H9 (cell line): Measurements from ENCODE around the gene TMEM63C. TPM values are rescaled to one million over a fixed set of nuclear protein-coding genes. Genes with fewer than 3 reads are reported as not detected.

Source experiments
- DNase-seq: peaks from one replicate; pipeline ENCODE4 v3.0.0-alpha.2; 2017
- H2AFZ ChIP-seq: one replicate; pipeline ENCODE4 v1.6.1; 2013; ENCODE audit warnings: mild to moderate bottlenecking, low read length, control low read depth, moderate library complexity
- H2AK5ac ChIP-seq: 2 replicates; pipeline ENCODE4 v1.6.1; 2013; ENCODE audit warnings: low read length, control low read depth, mixed read lengths; ENCODE audit not compliant: insufficient read length
- H2BK120ac ChIP-seq: one replicate; pipeline ENCODE4 v1.6.1; 2013; ENCODE audit warnings: low read depth, mild to moderate bottlenecking, low read length, control low read depth, inconsistent platforms; ENCODE audit not compliant: poor library complexity, severe bottlenecking
- H2BK12ac ChIP-seq: 2 replicates; pipeline ENCODE4 v1.6.1; 2013; ENCODE audit warnings: low read length, control low read depth, mixed read lengths, low read depth; ENCODE audit not compliant: insufficient read length
- H2BK15ac ChIP-seq: 2 replicates; pipeline ENCODE4 v1.6.1; 2013; ENCODE audit warnings: low read depth, low read length, control low read depth
- H2BK20ac ChIP-seq: one replicate; pipeline ENCODE4 v1.6.1; 2013; ENCODE audit warnings: low read depth, mild to moderate bottlenecking, low read length, control low read depth, inconsistent platforms; ENCODE audit not compliant: poor library complexity, severe bottlenecking
- H2BK5ac ChIP-seq: 2 replicates; pipeline ENCODE4 v1.6.1; 2013; ENCODE audit warnings: low read length, control low read depth, mixed read lengths; ENCODE audit not compliant: insufficient read length
- H3K14ac ChIP-seq: 2 replicates; pipeline ENCODE4 v1.6.1; 2013; ENCODE audit warnings: low read length, control low read depth; ENCODE audit not compliant: insufficient read depth
- H3K18ac ChIP-seq: 2 replicates; pipeline ENCODE4 v1.6.1; 2013; ENCODE audit warnings: low read depth, mild to moderate bottlenecking, mixed read lengths, low read length, control low read depth; ENCODE audit not compliant: insufficient read length
- H3K23ac ChIP-seq: 2 replicates; pipeline ENCODE4 v1.6.1; 2013; ENCODE audit warnings: low read length, control low read depth, mixed read lengths, low read depth; ENCODE audit not compliant: insufficient read length
- H3K23me2 ChIP-seq: 2 replicates; pipeline ENCODE4 v1.6.1; 2013; ENCODE audit warnings: low read depth, mild to moderate bottlenecking, mixed read lengths, low read length, control low read depth; ENCODE audit not compliant: insufficient read length, poor library complexity, severe bottlenecking
- H3K27ac ChIP-seq: 2 replicates; pipeline ENCODE4 v1.5.1; 2013; ENCODE audit warnings: low read length, control low read depth, mixed read lengths, low read depth; ENCODE audit not compliant: insufficient read length
- H3K27me3 ChIP-seq: 2 replicates; pipeline ENCODE4 v1.6.1; 2013; ENCODE audit warnings: low read length, control low read depth, inconsistent platforms; ENCODE audit not compliant: insufficient read depth
- H3K4ac ChIP-seq: 2 replicates; pipeline ENCODE4 v1.6.1; 2013; ENCODE audit warnings: low read depth, mild to moderate bottlenecking, control low read depth, inconsistent platforms, low read length, moderate library complexity
- H3K4me1 ChIP-seq: 2 replicates; pipeline ENCODE4 v1.6.1; 2013; ENCODE audit warnings: low read length, control low read depth, inconsistent platforms; ENCODE audit not compliant: insufficient read depth
- H3K4me2 ChIP-seq: 2 replicates; pipeline ENCODE4 v1.6.1; 2013; ENCODE audit warnings: low read length, control low read depth, mixed read lengths; ENCODE audit not compliant: insufficient read length, insufficient read depth
- H3K56ac ChIP-seq: 2 replicates; pipeline ENCODE4 v1.6.1; 2013; ENCODE audit warnings: low read depth, mild to moderate bottlenecking, mixed read lengths, low read length, control low read depth; ENCODE audit not compliant: insufficient read length
- H3K79me1 ChIP-seq: 2 replicates; pipeline ENCODE4 v1.6.1; 2013; ENCODE audit warnings: low read depth, mild to moderate bottlenecking, moderate library complexity, low read length, control low read depth, inconsistent platforms; ENCODE audit not compliant: insufficient read depth, poor library complexity, severe bottlenecking
- H3K79me2 ChIP-seq: 2 replicates; pipeline ENCODE4 v1.6.1; 2013; ENCODE audit warnings: low read length, control low read depth, inconsistent platforms; ENCODE audit not compliant: insufficient read depth
- H3K9ac ChIP-seq: 2 replicates; pipeline ENCODE4 v1.6.1; 2013; ENCODE audit warnings: low read length, control low read depth, mixed read lengths; ENCODE audit not compliant: insufficient read length; ENCODE audit errors: extremely low read depth
- H3K9me3 ChIP-seq: one replicate; pipeline ENCODE4 v1.6.1; 2013; ENCODE audit warnings: low read depth, low read length, inconsistent platforms; ENCODE audit not compliant: control insufficient read depth
- H3T11ph ChIP-seq: one replicate; pipeline ENCODE4 v1.6.1; 2013; ENCODE audit warnings: mild to moderate bottlenecking, low read length, control low read depth, inconsistent platforms
- H4K20me1 ChIP-seq: one replicate; pipeline ENCODE4 v1.6.1; 2013; ENCODE audit not compliant: control insufficient read depth, insufficient read length, insufficient read depth
- H4K5ac ChIP-seq: 2 replicates; pipeline ENCODE4 v1.6.1; 2013; ENCODE audit warnings: low read depth, mild to moderate bottlenecking, mixed read lengths, low read length, control low read depth; ENCODE audit not compliant: insufficient read length
- H4K8ac ChIP-seq: replicated peaks from 2 replicates; pipeline ENCODE4 v1.6.1; 2013; ENCODE audit warnings: low read length, control low read depth, mixed read lengths, low read depth; ENCODE audit not compliant: insufficient read length
- H4K91ac ChIP-seq: 2 replicates; pipeline ENCODE4 v1.6.1; 2013; ENCODE audit warnings: low read depth, mild to moderate bottlenecking, moderate library complexity, mixed read lengths, low read length, control low read depth; ENCODE audit not compliant: insufficient read length
- H3K27ac Mint-ChIP-seq, 3 experiments: 2 replicates in 2 of 3; 3 replicates in 1 of 3; pipeline ENCODE4 v1.8.0; 2020 to 2021; ENCODE audit warnings: mixed read lengths in 3 of 3, mild to moderate bottlenecking in 1 of 3, moderate library complexity in 1 of 3
- H3K27me3 Mint-ChIP-seq: 2 replicates; pipeline ENCODE4 v1.8.0; 2021; ENCODE audit warnings: low read depth, mild to moderate bottlenecking, moderate library complexity, mixed read lengths
- H3K36me3 Mint-ChIP-seq, 3 experiments: 2 replicates in 2 of 3; 3 replicates in 1 of 3; pipeline ENCODE4 v1.8.0; 2020 to 2021; ENCODE audit warnings: low read depth in 3 of 3, mixed read lengths in 3 of 3; ENCODE audit not compliant: insufficient read depth in 1 of 3
- H3K4me1 Mint-ChIP-seq, 2 experiments: 2 replicates each; pipeline ENCODE4 v1.8.0; 2020; ENCODE audit warnings: mixed read lengths in 2 of 2
- H3K4me3 Mint-ChIP-seq, 2 experiments: 2 replicates in 1 of 2; 3 replicates in 1 of 2; pipeline ENCODE4 v1.8.0; 2020 to 2021; ENCODE audit warnings: mild to moderate bottlenecking in 2 of 2, mixed read lengths in 2 of 2, moderate library complexity in 1 of 2
- H3K9me3 Mint-ChIP-seq, 2 experiments: 2 replicates in 1 of 2; 3 replicates in 1 of 2; pipeline ENCODE4 v1.8.0; 2020; ENCODE audit warnings: mild to moderate bottlenecking in 2 of 2, mixed read lengths in 2 of 2, moderate library complexity in 1 of 2
- WGBS: extraction: QIAGEN DNeasy Blood & Tissue Kit; methylation state at CpG from one replicate; pipeline ENCODE4 v1.1.7; 2013; ENCODE audit warnings: missing lambda C conversion rate, low lambda C conversion rate, mixed read lengths; ENCODE audit not compliant: insufficient read length; ENCODE audit errors: extremely low coverage; 5-methylcytosine and 5-hydroxymethylcytosine counted together
- total RNA-seq: library from RNA; stranded (reverse); gene quantifications from 2 replicates; pipeline ENCODE4 v1.2.1, GENCODE V29; 2021
- TF ChIP-seq, protein P1 (sequence below): fragments of 200-600 bp; sonication (generic); conservative IDR thresholded peaks from 3 replicates; pipeline ENCODE4 v1.8.0; 2021; ENCODE audit warnings: antibody characterized with exemption, mild to moderate bottlenecking

The TMEM63C gene
- total RNA-seq, 1 experiment from 2014 or later = 2.2 TPM

DNA sequence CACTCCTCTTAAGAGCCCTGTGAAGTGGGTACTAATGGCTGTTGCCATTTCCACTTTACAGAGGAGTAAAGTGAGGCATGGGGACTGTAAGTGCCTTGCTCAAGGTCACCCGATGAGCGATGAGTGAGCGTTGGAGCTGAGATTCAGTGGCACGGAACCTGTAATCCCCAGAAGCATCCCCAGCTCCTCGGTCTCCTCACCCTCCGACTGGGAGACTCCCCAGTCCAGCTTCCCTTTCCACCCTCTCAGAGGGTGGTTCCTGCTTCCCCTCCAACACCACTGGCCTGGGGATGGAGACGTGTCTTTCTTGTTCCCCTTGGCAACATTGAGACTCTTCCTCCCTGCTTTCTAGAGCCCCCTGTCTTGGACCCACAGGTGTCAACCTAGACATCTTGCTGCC, 32.6 kb downstream of the TMEM63C start:
- Histone ChIP-seq H3K23ac (no peak overlapping the region), H4K8ac (no peak overlapping the region), H3K79me1 (no peaks in the 10 kb centered on the region), H4K5ac (no peak overlapping the region), H2BK15ac (no peak overlapping the region), H3K23me2 (no peaks in the 10 kb centered on the region), H3K14ac (no peak overlapping the region), H3K56ac (no peak overlapping the region), H4K91ac (no peak overlapping the region), H2AFZ (no peak overlapping the region), H3K4me2 (no peak overlapping the region), H2AK5ac (no peak overlapping the region), H2BK20ac (no peak overlapping the region), H3K27me3 (no peaks in the 10 kb centered on the region), H3K4me1 (no peaks in the 10 kb centered on the region), H3K27ac (no peak overlapping the region), H3K4ac (no peak overlapping the region), H3T11ph (no peak overlapping the region), H3K18ac (no peak overlapping the region), H3K9me3 (no peaks in the 10 kb centered on the region), H4K20me1 (no peaks in the 10 kb centered on the region), H2BK5ac (no peak overlapping the region), H3K9ac (no peak overlapping the region), H3K79me2 (no peaks in the 10 kb centered on the region), H2BK120ac (no peak overlapping the region), H2BK12ac (no peak overlapping the region)
- no peak overlapping the region for H3K27ac Mint-ChIP-seq
- peaks cover 15 to 18% of the 10 kb centered on the region in 2 experiments for H3K4me1 Mint-ChIP-seq
- no peak overlapping the region for H3K4me3 Mint-ChIP-seq
- TF ChIP-seq, protein P1, sequence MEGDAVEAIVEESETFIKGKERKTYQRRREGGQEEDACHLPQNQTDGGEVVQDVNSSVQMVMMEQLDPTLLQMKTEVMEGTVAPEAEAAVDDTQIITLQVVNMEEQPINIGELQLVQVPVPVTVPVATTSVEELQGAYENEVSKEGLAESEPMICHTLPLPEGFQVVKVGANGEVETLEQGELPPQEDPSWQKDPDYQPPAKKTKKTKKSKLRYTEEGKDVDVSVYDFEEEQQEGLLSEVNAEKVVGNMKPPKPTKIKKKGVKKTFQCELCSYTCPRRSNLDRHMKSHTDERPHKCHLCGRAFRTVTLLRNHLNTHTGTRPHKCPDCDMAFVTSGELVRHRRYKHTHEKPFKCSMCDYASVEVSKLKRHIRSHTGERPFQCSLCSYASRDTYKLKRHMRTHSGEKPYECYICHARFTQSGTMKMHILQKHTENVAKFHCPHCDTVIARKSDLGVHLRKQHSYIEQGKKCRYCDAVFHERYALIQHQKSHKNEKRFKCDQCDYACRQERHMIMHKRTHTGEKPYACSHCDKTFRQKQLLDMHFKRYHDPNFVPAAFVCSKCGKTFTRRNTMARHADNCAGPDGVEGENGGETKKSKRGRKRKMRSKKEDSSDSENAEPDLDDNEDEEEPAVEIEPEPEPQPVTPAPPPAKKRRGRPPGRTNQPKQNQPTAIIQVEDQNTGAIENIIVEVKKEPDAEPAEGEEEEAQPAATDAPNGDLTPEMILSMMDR = no peak
- no peaks in the 10 kb centered on the region for H3K9me3 Mint-ChIP-seq
- H3K27me3 Mint-ChIP-seq = peaks cover 23% of the 10 kb centered on the region
- no peak for DNase-seq
- WGBS = no CpG with 5 or more reads among the region's 7 CpGs
- no peaks in the 10 kb centered on the region for H3K36me3 Mint-ChIP-seq
